NCI-H748 (cell line): ENCODE results near the gene PACS2.
A peak's percentile ranks its signal among the peaks of the same experiment; 100 is the strongest.
"Not testable (repeated sequence)": the region's sequence is repeated elsewhere in the genome, so short reads cannot be mapped to it uniquely, and the experiment has no call there.

ENCODE experiments used
- DNase-seq: peaks from one replicate; lab custom pipeline; 2025; ENCODE audit not compliant: unreplicated experiment; lab: John Stamatoyannopoulos, UW

The PACS2 gene

DNA sequence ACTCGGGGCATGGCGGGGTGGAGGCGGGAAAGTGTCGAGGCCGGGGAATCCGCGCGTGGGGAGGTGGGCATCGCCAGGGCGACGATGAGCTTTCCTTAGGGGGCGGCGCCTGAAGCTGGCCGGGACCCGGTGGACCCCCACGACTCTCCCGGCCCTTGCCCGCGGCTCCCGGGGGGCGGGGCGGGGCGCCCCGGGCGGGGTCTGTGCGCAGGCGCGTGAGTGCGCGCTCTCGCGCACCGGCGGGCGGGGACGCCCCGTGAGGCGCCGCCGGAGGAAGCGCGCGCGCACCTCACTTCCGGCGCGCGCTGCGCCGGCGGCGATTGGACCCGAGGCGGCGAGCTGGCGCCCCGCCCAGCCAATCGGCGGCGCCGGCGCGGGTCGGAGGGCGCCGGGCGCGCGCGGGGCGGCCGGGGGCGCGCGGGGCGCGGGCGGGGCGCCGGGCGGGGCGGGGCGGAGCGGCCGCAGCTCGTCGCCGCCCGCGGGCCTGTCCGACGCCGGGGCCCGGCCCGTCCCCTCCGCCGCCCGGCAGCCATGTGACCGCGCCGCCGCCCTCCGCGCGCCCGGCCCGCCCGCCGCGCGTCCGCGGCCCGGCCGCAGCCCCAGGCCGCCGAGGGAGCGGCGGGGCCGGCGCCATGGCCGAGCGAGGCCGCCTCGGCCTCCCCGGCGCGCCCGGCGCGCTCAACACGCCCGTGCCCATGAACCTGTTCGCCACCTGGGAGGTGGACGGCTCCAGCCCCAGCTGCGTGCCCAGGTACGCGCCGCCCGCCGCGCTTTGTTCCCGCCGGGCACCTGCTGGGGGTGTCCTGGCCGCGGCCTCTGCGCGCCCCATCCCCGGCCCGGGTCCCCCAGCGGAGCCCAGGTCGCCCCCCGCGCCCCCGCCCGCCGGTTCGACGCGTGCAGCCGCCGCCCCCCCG lies at the start of gene PACS2:
Gene PACS2 (plus strand): TSS at position 462 of the 914 bp plus-strand sequence. CDS start 171 bp downstream, at position 633.
- peak; percentile 95 for DNase-seq

GRCh38 chr14:105267820-105268548 lies 46.6 kb upstream of the PACS2 start:
- peak; percentile 19 for DNase-seq

DNA sequence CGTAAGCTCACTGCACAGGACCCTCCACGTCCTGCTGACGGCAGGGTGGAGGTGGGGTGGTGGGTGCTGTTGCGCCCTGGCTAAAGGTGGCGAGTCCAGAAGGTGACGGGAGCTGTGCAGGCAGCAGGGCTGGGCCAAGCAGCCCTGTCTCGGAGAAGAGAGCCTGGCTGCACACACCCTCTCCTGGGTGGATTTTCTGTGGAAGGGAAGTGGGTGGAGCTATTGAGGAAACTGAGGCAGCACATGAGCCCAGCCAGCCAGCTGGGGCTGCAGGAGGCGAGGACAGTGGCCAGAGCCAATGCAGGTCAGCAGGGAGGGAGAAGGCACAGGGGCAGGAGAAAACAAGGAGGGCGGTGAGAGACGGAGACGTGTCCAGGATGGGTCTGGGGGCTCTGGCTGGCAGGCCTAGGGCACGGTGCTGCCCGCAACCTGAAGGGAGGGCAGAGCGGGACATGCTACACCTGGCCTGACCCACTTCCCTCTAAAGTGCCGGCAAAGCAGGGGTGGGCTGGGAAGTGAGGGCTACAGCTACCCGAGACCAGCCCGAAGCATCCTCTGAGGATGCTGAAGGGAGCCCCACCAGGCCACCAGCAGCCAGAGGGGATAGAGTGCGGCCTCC lies 45.7 kb upstream of the PACS2 start:
- no peak for DNase-seq

- no peak for DNase-seq
Measured at GRCh38 chr14:105269405-105269804, 45.1 kb upstream of the PACS2 start.

DNA sequence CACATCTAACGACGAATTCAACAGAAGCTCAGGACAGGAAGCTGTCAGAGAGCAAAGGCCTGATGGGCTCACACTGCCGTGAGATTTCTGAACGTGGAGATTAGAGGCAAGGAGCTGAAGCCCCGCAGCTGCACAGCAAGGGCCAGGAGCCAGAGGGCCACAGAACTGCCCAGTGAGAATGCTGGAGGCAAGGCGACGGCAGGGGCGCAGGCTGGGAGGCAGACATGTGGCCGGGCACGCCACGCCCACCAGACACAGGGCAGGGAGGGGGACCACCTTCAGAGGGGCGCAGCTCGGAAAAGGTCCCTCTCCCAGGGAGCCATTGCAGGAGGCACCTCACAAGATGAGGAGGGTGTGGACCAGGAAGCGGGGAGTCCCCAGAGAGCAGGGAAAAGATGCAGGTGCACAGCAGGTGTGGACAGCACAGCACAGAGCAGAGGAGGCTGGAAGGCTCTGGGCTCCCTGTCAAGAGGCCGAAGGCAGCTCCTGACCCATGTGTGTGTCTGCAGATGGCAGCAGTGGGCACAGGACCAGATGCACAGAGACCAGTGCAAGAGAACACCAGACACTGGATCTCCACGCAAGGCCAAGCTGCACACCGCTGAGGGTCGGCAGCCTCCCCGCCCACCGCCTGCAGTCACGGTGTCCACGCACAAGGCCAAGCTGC lies 43.2 kb upstream of the PACS2 start:
- DNase-seq: no peak

DNA sequence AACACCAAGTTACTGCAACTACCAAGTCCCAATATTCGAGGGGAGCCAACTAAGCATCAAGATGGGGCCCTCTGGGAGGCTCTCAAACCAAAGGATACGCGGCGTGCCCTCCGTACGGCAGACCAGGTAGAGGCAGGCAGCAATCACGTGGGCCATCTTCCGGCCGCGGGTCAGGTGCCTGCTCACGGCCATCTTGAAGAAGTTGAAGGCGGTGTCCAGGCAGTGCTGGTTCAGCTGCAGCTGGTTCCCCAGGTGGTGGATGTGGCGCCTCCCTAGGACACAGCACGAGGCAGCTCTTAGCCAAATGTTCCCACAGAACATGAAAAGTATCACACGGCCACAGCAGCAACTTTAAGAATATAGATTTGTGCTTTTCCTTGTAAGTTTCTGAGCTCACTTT lies 41.9 kb upstream of the PACS2 start:
- DNase-seq: no peak

DNA sequence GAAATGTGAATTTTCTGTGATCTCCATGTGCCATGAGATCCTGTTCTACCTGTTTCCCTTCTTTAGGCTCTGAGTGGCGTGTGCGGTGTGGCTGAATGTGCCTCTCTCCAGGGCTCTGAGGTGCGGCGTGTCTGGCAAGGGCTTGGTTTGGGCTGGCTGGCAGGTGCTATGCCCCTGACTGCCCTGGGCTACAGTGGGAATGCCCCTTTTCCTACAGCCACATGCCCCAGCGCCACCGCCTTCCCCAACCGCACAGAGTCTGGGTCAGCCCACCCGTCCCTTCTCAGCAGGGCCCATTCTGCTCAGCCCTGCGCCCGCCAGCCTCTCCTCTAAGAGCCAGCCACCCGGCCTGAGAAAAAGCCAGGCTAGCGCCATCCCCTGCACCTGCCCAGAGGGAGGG lies 41.5 kb upstream of the PACS2 start:
- no peak for DNase-seq

- DNase-seq: no peak
Measured at GRCh38 chr14:105274637-105275036, 39.9 kb upstream of the PACS2 start.

DNA sequence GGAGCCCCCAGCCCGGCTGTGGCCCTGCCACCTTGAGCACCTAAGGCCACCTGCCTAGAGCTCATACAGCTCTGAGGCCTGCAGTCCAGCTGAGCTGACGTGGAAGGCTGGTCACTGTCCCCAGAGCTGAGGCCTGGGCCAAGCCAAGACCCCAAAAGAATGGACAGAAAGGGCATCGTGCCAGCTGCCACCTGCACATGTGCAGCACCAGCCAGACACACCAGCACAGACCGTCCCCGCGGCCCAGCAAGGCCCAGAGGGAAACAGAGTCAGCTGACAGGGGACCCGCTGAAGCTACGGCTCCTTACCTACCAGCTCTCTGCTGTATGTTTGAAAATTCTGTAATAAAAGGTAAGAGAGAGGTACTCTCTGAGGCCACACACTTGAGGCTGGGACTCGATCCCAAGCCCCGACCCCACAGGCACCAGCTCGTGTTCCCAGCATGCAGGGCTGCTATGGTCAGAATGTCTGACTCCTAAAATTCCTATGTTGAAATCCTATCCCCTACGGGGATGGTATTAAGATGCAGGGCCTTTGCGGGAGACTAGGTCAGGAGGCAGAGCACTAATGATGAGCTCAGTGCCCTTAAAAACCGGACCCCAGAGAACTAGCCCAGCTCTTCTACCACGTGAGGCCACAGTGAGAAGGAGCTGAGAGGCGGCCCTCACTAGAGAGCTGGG lies 39.1 kb upstream of the PACS2 start:
- DNase-seq: no peak

DNA sequence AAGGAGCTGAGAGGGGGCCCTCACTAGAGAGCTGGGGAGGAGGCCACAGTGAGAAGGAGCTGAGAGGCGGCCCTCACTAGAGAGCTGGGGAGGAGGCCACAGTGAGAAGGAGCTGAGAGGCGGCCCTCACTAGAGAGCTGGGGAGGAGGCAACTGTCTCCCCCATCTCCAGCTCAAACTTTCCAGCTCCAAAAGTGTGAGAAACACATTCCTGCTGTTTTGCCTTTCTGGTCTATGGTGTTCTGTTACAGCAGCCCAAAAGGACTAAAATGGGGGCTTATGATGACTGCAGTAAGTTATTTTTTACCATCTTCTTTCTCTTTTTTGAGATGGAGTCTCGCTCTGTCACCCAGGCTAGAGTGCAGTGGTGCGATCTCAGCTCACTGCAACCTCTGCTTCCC lies 37.1 kb upstream of the PACS2 start:
- DNase-seq: not testable (repeated sequence)

DNA sequence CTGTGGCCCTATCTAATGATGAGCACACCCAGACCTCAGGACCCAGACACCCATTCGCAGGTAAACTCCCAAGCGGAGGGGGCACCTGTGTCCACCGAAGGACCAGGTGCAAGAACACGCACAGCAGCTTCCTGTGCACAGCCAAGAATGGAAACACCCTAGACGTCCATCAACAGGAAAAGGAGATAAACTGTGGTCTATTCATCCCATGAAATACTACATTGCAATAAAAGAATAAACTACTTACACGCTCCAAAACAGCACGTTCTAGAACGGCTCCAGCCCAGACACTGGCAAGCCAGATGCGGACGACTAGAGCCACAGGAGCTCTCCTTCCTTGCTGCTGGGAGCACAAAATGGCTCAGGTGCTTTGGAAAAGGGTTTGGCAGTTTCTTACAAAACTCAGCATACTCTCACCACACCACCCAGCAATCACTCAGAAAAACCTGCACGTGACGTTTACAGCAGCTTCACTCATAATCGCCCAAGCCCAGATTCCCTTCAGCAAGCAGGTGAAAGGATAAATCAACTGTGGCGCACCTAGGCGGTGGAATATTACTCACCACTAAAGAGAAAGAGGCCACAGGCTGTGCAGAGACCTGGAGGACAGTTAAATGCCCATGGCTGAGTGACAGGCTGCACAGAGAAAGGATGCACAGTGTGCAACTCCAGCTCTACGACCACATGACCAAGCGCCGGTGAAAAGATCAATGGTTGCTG lies 34.7 kb upstream of the PACS2 start:
- DNase-seq: no peak

DNA sequence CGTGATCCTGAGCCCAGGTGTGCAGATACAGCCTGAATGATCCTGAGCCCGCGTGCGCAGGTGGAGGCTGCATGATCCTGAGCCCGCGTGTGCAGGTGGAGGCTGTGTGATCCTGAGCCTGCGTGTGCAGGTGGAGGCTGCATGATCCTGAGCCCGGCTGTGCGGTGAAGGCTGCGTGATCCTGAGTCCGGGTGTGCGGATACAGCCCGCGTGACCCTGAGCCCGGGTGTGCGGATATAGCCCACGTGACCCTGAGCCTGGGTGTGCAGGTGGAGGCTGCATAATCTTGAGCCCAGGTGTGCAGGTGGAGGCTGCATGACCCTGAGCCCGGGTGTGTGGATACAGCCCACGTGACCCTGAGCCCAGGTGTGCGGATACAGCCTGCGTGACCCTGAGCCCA lies 34.0 kb upstream of the PACS2 start:
- no peak for DNase-seq

GRCh38 chr14:105281371-105282097 lies 33.0 kb upstream of the PACS2 start:
- peak; percentile 56 for DNase-seq

DNA sequence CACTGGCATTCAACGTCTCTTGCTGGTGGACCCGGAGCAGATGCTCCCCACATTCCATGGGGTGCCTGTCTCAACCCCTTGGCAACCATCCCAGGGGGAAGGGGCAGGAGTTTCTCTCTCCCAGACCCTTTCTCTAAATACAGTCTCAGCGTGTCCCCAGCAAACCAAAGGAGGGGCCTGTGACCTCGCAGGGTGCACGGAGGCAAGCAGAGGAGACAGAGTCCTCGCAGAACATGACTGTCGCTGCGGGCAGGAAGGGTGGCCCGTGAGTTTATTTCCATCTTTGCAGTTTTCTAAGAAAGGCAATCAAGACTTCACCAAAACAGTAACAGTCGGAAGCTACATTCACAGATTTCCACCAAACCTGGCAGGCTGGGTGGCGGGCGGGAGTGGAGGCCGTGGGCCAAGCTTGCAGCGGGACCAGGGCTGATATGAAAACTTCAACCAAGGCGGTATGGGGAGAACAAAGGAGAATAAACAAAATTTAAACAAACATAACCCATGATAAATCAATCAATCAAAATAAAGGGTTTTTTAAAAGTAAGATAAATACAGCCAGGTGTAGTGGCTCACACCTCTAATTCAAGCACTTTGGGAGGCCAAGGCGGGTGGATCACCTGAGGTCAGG lies 32.3 kb upstream of the PACS2 start:
- no peak for DNase-seq

- DNase-seq: no peak
Measured at GRCh38 chr14:105283028-105283427, 31.5 kb upstream of the PACS2 start.

DNA sequence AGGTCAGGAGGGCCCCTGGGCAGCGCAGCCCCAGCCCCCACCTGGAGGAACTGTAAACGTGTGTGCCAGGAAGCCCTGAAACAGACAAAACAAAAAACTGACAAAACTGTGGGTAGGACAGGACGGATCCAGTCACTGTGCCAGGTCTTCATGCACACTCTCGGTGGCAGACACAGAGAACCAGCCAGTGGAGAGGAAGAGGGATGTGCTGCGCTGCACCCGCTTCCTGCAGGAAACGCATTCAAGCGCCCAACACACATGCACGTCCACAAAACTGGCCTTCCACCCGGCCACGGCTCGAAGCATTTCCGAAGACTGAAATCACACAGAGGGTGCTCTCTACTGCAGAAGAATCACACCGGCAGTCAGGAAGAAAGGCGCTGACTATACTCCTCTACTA lies 30.6 kb upstream of the PACS2 start:
- DNase-seq: no peak

- DNase-seq: no peak
Measured at GRCh38 chr14:105285174-105285573, 29.4 kb upstream of the PACS2 start.

DNA sequence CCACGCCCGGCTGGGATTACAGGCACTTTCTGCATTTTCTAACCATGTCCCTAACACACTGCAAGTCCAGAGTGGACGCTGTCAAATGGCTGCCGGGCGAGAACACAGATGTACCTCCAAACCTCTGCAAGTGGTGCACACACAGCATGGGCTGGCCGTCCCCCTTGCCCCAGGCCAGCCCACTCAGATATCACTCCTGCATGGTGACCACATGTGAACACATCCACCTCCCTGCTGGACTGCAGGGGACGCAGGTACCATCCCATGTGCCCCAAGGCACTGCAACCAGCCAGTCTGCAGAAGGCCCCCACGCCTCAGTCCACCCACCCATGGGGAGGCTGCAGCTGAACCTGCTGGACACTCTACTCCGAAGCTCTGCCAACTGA lies 27.8 kb upstream of the PACS2 start:
- no peak for DNase-seq
